KBM-7 (cell line): ENCODE measurements around the gene TRIM41.
"Not testable (repeated sequence)": the region's sequence is repeated elsewhere in the genome, so short reads cannot be mapped to it uniquely, and the experiment has no call there.

Source experiments
- DNase-seq: peaks from one replicate; pipeline ENCODE4 v3.0.0-alpha.2; 2015
- in situ Hi-C: fragments of 300-500 bp; cut with MboI; formaldehyde crosslinking; loops from 2 replicates; pipeline ENCODE4 v1.14.3; 2020; ENCODE audit warnings: low sequenced_read_pairs, low pct_unique_long_range_greater_than_20kb, mixed read lengths

Gene TRIM41

DNA sequence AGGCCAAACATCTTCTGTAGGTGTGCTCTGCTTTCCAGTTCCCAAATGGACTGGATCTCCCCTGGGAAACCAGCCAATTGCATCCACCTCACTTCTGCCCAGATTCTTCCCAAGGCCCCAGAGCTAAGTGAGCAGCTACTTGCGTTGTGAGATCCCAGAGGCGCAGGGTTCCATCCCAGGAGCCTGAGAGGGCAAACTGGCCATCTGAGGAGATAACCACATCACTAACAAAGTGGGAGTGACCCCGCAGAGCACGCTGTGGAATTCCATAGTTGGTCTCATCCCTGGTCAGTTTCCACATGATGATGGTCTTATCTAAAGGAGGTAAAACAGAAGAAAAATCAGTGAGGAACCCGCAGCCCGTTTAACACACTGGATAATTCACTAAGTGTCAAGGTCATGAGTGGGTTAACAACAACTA, 19.0 kb downstream of the TRIM41 start:
- in situ Hi-C loops: no loop called here
- DNase-seq: no peak

DNA sequence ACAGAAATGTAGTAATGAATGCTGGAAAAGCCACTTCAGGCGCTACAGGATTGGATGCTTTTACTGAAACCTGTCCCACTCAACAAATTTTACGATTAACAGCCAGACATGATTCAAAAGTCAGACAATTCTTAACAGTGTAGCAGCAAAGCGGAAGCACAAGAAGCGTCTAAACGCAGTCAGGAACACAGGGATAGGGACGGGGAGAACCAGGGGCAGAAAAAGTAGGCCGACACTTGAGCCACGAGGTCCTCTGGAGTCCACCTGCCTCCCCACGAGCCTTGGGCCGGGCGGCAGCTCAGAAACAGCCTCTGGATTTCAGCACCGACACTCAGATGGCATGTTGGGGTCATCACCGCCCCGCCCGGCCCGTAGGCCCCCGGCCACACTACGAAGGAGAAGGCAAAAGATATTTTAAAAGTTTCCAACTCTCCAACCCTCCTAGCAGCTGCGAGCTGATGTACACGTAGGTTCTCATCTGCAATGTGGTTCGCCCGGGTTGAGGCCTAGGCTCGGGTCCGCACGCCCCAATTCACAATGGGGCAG, 20.0 kb downstream of the TRIM41 start:
- DNase-seq: no peak
- in situ Hi-C loops: no loop called here

DNA sequence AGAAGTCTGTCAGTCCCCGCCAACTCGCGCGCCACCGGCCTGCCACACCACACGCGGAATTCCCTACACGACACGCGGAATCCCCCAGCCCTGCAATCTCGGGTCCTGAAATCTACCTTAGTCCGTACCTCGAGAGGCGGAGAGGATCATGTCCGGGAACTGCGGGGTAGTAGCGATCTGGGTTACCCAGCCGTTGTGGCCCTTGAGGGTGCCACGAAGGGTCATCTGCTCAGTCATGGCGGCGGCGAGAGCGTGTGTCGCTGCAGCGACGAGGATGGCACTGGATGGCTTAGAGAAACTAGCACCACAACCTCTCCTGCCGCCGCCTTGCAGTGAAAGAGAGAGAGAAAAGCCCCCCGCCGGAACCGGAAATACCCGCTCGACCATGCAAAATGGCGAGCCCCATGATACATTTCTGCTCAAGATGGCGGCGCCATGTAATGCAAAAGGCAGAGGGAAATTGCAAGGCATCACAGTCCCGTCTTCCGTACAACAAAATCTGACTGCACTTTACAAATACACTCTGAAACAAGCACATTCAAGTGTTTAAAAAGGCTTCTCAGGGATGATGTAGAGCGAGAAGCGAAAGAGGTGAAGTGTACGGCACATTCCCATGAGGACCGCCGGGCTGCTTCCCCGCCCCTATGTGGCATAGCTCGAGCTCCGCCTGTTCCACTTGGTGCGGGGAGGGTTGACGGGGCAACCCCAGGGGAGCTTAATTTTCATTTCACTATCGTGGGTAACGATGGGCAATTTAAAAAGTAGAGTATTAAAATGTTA, 20.7 kb downstream of the TRIM41 start, which contains the start of gene RACK1:
Gene RACK1 (minus strand): TSS at position 343 of the 780 bp plus-strand sequence. CDS start 106 bp downstream, at position 237.
- in situ Hi-C loops: no loop called here
- peak; percentile 94 for DNase-seq

DNA sequence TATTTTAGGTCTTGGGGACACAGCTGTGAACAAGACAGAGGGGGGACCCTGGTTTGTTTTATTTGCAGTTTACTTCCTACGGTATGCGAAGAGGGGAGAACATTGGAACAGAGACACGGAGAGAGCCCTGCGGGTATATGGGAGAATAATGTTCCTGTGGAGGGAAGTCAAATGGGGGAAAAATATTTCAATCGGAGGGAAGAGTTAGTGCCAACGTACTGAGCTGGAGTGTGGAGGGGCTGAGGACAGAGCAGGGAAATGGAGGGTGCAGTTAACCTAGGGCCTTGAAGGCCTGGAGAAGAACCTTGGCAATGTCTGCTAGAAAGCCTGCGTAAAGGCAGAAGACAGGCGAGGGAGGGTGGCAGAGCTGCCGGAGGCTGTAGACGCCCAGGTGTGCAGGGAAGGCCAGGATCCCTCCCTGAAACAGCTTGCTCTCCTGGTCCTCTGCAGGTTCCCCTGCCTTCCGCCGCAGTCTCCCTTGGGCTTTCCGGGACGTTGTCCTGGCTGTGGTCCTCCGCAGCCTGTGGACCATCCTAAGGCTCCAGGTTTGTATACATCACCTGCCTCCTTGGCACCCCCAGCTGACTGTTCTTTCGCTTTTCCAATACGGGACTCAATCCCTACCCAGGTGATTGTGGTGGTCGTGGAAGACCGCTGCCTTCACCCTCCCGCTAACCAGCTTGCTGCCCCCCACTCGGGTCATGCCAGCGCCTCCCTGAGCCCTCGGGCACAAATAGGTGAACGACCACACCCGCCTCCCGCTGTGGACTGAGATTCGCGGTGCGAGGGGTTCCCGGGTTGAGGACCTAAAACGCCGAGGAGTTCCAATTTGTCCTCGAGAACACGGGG, 22.6 kb downstream of the TRIM41 start:
- DNase-seq: no peak
- in situ Hi-C loops: no loop called here

DNA sequence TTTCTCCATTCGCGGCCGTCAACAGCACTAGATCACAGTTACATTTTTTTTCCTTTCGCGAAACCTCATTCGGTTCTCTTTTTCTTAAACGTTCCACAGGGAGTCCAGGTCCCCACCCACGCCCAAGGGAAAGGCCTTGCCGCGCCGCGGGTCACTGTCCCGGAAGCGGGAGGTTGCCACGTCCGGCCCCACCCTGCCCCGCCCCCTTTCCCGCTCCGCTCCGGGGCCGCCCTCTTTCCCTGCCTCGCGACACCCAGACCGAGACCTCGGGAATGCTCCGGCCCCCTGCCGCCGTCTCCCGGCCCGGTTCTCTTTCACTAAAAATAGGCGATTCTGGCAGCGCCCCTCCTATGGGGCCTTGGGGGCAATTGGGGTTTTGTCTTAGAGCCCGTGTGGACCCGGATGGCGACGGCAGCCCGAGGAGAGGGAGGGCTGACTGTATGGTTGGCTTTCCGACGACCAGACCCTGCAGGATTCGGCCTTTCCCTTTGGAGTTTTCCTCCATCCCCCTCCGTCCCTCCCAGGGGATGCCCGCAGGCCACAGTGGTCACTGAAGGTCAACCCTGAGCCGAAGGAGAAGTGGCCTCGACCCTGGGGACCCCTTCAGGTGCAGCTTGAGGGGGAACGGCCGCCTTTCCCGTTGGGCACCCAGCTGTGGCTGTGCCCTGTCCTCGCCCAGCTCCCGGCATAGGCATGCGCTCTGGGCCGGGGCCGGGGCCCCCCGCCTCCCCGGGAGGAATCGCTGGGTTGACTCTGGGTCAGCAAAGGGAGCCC, 23.4 kb downstream of the TRIM41 start:
- peak; percentile 82 for DNase-seq
- in situ Hi-C loops: no loop called here

DNA sequence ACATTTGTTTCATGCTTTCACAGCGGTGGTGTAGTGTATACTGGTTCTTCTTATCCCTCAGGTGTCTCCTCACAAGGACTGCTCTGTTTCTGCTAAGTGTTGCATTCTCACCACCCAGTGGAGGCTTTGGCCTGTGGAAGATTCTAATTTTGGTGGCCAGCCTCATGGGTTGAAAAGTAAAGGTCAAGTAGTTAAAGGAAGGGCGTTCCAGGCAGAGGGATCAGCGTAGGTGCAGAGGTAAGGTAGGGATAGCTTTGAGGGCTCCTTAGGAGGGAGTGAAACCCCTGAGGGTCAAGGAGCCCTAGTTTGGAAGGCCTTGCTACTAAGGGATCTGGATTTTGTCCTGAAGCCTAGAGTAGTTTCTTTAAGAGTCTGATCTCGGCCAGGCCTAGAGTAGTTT, 25.2 kb downstream of the TRIM41 start:
- in situ Hi-C loops: no loop called here
- DNase-seq: no peak

DNA sequence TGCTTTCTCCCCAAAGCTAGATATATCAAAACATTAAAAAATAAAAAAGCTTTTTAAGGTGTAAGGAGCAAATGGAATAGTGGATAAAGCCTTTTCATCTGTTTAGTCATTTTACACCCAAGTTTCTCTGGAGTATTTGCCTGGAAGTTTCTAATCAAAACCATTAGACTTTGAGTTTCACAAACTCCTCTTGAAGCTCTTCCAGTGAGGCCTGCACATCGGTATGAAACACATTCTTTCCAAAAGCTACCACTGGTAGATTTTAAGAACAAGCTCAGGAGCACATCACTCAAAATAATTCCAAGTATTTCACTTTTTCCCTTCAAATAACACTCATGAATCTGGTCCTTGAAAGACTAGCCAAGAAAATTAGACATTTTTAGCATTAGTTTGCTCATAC, 32.2 kb downstream of the TRIM41 start:
- no peak for DNase-seq
- in situ Hi-C loops: no loop called here

DNA sequence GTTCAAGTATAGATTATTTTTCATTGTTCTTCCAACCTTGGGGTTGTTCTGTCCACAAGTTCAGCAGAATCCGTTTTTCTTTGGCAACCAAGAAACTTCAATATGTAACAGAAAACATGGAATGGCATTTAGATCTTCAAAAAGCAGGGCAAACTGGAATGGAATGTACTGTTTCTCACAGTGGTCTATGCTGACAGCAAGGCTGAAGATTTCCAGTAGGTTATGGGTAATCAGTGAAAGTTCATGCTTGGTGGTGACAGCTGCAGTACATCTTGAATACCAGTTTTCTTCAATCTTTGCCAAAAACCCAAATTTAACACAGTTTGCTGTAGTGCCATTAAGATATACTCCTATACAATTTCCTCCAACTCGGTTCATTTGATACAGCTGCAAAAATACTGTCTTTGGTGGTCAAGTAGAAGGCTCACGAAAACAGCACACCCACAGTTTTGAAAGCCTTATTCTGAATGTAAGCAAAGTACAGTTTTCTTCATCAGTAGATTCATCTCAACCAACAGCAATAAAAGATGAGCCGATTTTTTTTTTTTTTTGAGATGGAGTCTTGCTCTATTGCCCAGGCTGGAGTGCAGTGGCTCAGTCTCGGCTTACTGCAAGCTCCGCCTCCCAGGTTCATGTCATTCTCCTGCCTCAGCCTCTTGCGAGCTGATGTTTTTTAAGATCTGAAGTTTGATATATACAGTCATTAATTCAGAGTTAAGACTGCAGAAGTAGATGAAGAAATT, 32.9 kb downstream of the TRIM41 start:
- DNase-seq: no peak
- in situ Hi-C loops: no loop called here

DNA sequence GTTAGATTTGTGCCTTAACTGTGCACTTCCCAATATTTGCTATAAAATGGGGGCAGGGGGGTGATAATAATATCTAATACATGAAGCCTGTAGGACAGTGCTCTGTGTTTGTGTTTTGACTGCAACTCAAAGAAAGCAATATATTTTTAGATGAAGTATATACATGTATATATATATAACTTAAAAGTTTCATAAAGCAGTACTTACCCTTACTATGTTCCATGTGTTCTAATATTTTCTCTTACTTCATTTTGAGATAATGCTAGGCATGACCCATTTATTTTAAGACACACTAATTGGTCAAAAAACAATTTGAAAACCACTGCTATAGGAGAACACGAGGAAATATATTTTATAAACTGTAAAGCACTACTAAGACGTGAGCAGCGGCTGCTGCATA, 35.5 kb downstream of the TRIM41 start:
- in situ Hi-C loops: no loop called here
- DNase-seq: no peak

DNA sequence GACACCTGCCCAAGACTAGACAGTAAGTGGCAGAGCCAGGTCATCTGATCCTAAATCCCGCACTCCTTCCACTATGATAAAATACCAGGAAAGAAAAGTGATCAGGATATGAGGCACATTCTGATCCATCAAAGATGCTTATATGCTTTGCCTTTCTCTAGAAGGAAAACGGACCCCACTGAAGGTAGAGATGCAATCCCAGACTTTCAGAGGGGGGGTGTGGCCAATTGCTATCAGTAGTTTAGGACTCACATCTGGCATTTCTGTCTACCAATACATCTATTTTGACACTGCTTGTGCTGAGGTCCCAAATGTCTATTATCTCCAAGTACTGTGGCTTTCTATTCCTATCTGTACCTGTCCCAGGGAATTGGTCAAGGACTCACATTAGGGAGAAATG, 36.2 kb downstream of the TRIM41 start:
- no peak for DNase-seq
- in situ Hi-C loops: no loop called here

DNA sequence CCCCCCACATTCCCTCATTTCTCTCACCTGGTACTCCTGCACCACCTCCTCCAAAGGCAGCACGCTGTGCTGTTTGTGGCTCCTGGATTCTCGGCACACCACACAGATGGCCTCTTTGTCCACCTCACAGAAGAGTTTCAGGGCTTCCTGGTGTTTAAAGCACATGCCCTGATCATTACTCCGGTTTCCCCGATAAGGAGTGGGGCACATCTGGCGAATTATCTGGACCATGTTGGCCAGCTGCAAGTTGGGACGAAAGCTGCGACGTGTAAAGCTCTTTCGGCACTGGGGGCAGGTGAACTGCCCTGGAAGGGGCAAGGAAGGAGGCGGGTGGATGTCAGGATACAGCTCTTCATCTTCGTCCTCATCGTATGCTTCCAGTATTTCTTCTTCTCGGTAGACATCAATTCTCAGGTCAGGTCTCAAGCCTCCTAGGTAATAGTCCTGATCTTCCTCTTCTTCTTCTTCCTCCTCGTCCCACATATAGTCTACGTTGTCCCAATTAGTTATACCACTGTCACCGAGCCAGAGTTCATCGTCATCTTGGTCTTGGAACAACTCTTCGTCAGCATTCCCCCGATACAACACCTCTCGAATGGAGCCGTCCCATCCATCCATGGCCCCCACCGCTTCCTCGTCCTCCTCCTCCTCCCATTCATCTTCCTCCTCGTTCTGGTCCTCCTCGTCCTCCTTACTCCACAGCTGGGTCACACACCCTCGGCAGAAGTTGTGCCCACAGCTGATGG, 37.1 kb downstream of the TRIM41 start:
- DNase-seq: no peak
- in situ Hi-C loops: no loop called here

DNA sequence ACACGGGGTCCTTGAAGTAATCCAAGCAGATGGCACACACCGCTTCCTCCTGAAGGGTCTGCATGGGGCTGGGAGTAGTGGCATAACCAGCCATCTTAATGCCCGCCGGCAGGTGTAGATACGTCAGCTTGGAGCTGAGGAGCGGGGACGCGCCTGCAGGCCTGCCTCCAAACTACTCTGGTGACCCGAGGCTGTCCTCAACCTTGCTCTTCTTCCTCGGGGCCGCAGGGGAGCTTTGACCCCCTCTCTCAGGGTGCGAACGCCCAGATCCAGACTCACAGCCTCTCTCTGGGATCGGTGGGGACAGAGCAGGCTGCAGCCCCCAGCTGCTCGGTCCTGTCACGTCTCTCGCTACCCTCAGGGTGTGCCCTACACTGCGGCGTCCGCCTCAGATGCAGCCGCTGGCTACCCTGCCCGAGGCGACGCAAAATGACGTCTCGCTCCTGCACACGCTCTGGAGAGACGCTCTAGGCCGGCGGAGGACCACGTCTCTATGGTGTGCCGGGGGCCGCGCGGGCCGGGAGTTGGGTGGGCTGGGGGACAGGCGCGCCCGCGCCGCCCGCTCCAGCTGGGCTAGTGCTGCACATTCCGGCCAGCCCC, 37.7 kb downstream of the TRIM41 start, which contains the start of gene TRIM52:
Gene TRIM52 (minus strand): TSS at position 424 of the 600 bp plus-strand sequence. CDS start 330 bp downstream, at position 94.
- in situ Hi-C loops: no loop called here
- DNase-seq: peak; percentile 93

DNA sequence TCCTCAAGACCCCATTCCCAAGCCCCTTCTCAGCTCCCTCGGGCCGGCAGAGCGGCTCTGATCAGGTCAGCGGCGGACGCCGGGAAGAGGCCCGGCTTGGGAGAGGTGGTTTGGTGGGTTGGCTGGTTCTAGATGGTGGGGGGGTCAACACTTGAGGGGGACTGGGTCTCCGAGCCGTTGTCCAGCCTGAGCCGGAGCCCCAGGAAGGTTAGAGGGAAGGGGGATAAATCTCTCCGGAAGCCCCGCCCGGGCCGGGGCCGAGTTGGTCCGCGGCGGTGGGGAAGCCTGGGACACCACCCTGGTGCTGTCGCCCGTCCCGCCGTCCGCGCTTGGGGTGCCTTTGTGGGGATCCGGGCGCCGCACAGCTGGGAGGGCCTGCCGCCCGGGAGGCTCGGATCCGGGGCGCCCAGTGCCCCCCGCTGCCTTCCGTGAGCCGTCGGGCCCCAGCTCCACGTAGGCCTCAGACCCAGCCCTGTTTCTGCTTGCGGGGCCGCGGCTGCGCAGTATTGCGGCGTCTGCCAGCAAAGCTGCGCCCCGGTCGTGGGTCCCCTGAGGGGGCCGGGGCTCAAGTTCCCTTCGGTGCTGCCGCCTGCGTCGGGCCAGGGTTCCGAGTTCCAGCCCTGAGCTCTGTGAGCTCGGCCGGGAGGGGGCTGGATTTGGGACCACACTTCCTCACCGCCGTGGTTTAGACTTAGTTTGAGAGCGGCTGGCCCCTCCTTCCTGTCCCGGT, 38.4 kb downstream of the TRIM41 start:
- in situ Hi-C loops: no loop called here
- no peak for DNase-seq

DNA sequence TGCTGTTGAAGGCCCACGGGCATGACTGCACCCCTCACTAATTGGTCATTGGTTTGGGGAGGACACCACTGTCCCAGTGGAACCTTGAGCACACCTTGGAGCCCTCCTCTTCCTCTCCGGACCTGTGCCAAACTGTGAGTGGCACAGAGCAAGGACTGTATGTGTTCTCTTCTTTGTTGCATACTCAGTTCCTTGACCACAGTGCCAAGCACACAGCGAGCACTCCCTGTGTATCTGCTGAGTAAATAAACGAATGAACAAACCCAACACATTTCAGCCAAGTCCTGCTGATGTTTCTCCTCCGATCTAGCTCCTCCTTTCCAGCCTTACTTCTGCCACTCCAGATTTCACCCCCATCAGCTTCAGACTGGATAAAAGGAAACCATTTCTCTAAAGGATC, 40.6 kb downstream of the TRIM41 start:
- DNase-seq: no peak
- in situ Hi-C loops: no loop called here

DNA sequence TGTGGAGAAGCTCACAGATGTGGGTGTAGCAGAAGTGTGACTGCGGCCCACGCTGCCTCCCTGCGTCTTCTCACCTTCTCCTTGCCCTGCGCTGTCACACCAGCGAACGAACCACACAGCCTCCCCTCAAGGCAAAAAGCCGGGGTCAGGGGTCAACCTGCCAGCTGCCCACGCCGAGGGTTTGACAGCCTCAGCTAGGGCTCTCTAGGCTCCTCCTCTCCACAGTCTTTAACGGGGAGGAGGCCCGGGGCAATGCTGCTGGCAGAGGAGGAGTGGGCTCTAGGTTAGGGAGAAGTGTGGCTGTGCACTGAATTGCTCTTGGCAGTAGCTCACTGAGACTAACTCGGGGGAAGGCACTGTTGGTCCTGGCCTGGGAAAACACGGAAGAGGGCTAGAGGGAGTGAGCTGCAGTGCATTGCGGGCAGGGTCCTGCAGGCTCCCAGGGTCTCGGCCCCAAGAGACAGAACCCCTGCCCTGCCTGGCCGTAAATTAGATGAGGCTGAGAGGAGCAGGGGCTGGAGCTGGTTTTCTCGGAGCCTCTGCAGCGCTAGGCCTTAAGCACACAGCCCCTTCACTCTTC, 42.1 kb downstream of the TRIM41 start:
- in situ Hi-C loops: no loop called here
- no peak for DNase-seq

DNA sequence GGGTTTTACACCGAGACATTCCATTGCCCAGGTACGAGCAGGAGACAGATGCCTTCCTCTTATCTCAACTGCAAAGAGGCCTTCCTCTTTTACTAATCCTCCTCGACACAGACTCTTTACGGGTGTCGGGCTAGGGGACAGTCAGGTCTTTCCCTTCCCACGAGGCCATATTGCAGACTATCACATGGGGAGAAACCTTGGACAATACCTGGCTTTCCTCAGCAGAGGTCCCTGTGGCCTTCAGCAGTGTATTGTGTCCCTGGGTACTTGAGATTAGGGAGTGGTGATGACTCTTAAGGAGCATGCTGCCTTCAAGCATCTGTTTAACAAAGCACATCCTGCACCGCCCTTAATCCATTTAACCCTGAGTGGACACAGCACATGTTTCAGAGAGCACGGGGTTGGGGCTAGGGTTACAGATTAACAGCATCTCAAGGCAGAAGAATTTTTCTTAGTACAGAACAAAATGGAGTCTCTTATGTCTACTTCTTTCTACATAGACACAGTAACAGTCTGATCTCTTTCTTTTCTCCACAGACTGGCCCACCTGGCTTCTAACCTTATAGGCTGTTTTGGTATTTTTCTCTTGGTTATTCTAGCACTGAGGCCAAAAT, 44.3 kb downstream of the TRIM41 start:
- in situ Hi-C loops, DNase-seq: not testable (repeated sequence)
